Subcutaneous adipose tissue (tissue), 4 donors: ENCODE measurements around the gene ESYT2. TPM values are rescaled to one million over a fixed set of nuclear protein-coding genes. Genes with fewer than 3 reads are reported as not detected.

Experiments
- total RNA-seq, 4 donors: library from RNA; depleted of rRNA; stranded (reverse); fragments of >200 nt; gene quantifications; one replicate each; pipeline ENCODE4 v1.1.0, GENCODE V29; 2016
- TF ChIP-seq, protein P1 (sequence below): fragments of 450-650 bp; IDR thresholded peaks from one replicate; pipeline ENCODE4 v1.5.1; 2016; ENCODE audit warnings: low read depth, mild to moderate bottlenecking, control low read depth, antibody characterized with exemption, moderate library complexity

ESYT2 gene
- total RNA-seq, 4 donors from 2014 or later = 86.2 to 124 (median 106) TPM

DNA sequence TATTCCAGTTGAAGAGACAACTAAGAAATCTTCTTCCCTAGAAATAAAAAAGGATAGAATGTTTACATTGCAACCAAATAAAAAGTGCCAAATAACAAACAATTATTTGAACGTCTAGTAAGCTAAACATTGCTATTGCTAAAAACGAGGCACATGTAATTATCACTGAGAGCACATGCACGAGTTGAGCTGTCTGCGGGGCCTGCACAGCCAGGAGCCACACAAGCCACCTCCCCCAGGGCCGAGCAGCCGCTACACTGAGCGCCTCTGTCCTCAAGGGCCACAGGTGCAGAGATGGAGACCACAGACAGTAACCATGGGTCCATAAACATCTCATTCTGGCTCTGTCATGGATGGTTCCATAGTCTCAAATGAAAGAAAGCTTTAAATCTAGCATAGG lies 141.9 kb downstream of the ESYT2 start:
- TF ChIP-seq, protein P1, sequence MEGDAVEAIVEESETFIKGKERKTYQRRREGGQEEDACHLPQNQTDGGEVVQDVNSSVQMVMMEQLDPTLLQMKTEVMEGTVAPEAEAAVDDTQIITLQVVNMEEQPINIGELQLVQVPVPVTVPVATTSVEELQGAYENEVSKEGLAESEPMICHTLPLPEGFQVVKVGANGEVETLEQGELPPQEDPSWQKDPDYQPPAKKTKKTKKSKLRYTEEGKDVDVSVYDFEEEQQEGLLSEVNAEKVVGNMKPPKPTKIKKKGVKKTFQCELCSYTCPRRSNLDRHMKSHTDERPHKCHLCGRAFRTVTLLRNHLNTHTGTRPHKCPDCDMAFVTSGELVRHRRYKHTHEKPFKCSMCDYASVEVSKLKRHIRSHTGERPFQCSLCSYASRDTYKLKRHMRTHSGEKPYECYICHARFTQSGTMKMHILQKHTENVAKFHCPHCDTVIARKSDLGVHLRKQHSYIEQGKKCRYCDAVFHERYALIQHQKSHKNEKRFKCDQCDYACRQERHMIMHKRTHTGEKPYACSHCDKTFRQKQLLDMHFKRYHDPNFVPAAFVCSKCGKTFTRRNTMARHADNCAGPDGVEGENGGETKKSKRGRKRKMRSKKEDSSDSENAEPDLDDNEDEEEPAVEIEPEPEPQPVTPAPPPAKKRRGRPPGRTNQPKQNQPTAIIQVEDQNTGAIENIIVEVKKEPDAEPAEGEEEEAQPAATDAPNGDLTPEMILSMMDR = no peak

DNA sequence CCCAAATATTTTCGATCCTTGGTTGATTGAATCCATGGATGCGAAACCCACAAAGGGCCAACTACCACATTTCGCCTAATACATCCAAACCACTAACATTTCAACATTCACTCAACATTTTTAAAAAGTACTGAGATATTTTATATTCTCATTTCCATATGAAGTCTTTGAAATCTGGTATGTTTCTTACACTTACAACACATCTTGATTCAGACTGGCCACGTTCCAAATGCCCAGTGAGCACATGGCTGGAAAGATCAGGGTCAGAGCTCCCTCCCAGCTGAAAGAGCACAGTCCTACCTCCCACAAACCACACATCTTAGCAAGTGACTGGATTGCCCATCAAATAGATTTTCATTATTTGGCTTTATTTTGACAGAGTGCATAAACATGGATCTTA lies 143.6 kb downstream of the ESYT2 start:
- TF ChIP-seq, protein P1 = no peak

DNA sequence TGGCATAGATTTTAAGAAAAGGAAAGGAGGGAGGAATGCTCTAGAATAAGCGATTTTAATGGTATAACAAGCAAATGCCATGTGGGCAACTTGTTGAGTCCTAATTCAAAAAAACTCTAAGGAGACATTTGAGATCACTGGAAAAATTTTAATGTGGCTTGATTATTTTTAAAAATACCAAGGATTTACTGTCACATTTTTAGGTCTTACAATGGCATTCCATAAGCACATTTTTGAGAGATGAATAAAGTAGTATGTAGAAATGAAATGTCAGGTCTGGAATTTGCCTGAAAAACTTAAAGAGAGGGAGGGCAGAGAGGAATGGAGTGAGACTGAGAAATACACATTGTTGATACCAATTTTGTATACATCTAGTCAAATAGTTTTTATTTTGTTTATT lies 145.0 kb downstream of the ESYT2 start:
- TF ChIP-seq, protein P1 = no peak

DNA sequence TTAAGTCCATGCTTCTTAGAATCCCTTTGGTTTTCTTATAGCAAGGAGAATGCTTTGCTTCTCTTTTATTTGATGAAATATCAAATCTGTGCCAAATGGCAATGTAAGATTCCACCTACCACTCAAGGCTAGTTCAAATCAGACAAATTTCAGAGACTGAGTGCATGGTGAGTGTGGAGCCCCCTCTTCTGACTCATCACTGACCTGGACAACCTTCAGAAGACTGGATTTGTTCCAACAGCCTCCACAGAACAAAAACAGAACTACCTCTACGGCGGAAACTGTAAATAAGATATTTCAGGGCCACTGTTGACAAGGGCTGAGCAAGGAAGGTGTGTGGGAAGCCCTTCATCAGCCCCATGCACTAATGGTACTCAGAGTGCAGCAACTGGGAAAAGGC lies 145.8 kb downstream of the ESYT2 start:
- TF ChIP-seq, protein P1 = no peak

DNA sequence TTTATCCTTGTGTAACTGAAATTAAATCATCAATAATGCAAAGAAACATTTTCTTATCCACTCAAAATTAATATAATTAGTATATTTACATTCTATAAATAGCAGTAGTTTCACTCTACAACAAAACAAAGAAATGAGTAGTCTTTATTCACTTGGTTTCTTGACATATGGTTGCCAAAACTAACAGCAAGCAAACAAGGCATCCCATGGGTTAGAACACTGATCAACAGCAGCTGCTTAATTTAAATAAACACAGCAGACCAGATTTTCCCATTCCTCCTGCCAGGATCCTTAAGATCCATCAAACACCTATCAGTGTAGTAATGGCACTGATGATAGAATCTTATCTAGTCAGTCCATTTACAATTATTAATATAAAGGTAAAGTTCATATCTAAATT lies 146.9 kb downstream of the ESYT2 start:
- TF ChIP-seq, protein P1 = no peak

Other genes starting within 250 kb of the ESYT2 start
- gene PTPRN2, start 241.7 kb downstream of the ESYT2 start, total RNA-seq = 1 to 10 TPM; 2.0 to 4.6 (median 3.7) TPM
- 10 to 100 TPM in 3 of 4 donors, 1 to 10 TPM in 1; 8.2 to 13.4 (median 11.3) TPM for gene NCAPG2, start 124.7 kb downstream of the ESYT2 start, total RNA-seq
- gene DYNC2I1, start 27.0 kb upstream of the ESYT2 start, total RNA-seq = 10 to 100 TPM; 17.9 to 27.1 (median 23.4) TPM